Endodermal cell (in vitro differentiated cells): ENCODE results near the gene PRSS33. TPM values are rescaled to one million over a fixed set of nuclear protein-coding genes. Genes with fewer than 3 reads are reported as not detected.

Source experiments
- DNase-seq: peaks from one replicate; pipeline ENCODE4 v3.0.0-alpha.2; 2017
- H3K27ac ChIP-seq: 2 replicates; pipeline ENCODE4 v1.5.1; 2013; ENCODE audit warnings: mild to moderate bottlenecking, low read depth, low read length, moderate library complexity
- H3K27me3 ChIP-seq: 2 replicates; pipeline ENCODE4 v1.6.1; 2013; ENCODE audit warnings: mild to moderate bottlenecking, low read length, moderate library complexity; ENCODE audit not compliant: insufficient read depth, control insufficient read depth, poor library complexity, severe bottlenecking
- H3K36me3 ChIP-seq: 2 replicates; pipeline ENCODE4 v1.7.0; 2013; ENCODE audit warnings: mild to moderate bottlenecking, low read length, moderate library complexity; ENCODE audit not compliant: control insufficient read depth, insufficient read depth
- H3K4me1 ChIP-seq: one replicate; pipeline ENCODE4 v1.7.0; 2013; ENCODE audit warnings: low read length; ENCODE audit not compliant: control insufficient read depth, insufficient read depth
- H3K4me3 ChIP-seq: 2 replicates; pipeline ENCODE4 v1.5.1; 2013; ENCODE audit warnings: mild to moderate bottlenecking, low read length, moderate library complexity
- H3K9ac ChIP-seq: 2 replicates; pipeline ENCODE4 v1.6.1; 2013; ENCODE audit warnings: mild to moderate bottlenecking, low read length, moderate library complexity; ENCODE audit not compliant: poor library complexity, severe bottlenecking; ENCODE audit errors: extremely low read depth
- H3K9me3 ChIP-seq: 2 replicates; pipeline ENCODE4 v1.6.1; 2013; ENCODE audit warnings: mild to moderate bottlenecking, low read length, moderate library complexity; ENCODE audit not compliant: control insufficient read depth
- H3K27ac Mint-ChIP-seq: 2 replicates; pipeline ENCODE4 v1.8.0; 2020; ENCODE audit warnings: mixed read lengths
- H3K27me3 Mint-ChIP-seq: 2 replicates; pipeline ENCODE4 v1.8.0; 2021; ENCODE audit warnings: mild to moderate bottlenecking, mixed read lengths; ENCODE audit not compliant: insufficient read depth
- H3K36me3 Mint-ChIP-seq: 2 replicates; pipeline ENCODE4 v1.8.0; 2020; ENCODE audit warnings: low read depth, mixed read lengths
- H3K4me1 Mint-ChIP-seq: 2 replicates; pipeline ENCODE4 v1.8.0; 2020; ENCODE audit warnings: mixed read lengths
- H3K4me3 Mint-ChIP-seq: 2 replicates; pipeline ENCODE4 v1.8.0; 2020; ENCODE audit warnings: mild to moderate bottlenecking, moderate library complexity, mixed read lengths
- H3K9me3 Mint-ChIP-seq: 2 replicates; pipeline ENCODE4 v1.8.0; 2020; ENCODE audit warnings: mild to moderate bottlenecking, mixed read lengths
- WGBS, 2 experiments: methylation state at CpG; one replicate each; pipeline versions ENCODE4 v1.1.5 to v1.1.7; 2013; ENCODE audit warnings: missing lambda C conversion rate in 2 of 2, mixed read lengths in 1 of 2; ENCODE audit not compliant: insufficient coverage in 1 of 2, insufficient read length in 1 of 2; 5-methylcytosine and 5-hydroxymethylcytosine counted together
- total RNA-seq, 2 donors: library from RNA; stranded (reverse); fragmentation: NEBNext Ultra II Directional in 1 of 2; extraction: Animal tissue kit (Norgen Biotek cat#: 25700) in 1 of 2; gene quantifications; 2 replicates in 1 of 2; 3 replicates in 1 of 2; pipeline ENCODE4 v1.2.1, GENCODE V29; 2021
- TF ChIP-seq, protein P1 (sequence below): fragments of 200-600 bp; sonication (generic); conservative IDR thresholded peaks from 2 replicates; pipeline ENCODE4 v1.5.0; 2021; ENCODE audit warnings: antibody characterized with exemption, mild to moderate bottlenecking

The PRSS33 gene
- total RNA-seq, 2 donors from 2014 or later: 0.35 TPM; not detected in 1

DNA sequence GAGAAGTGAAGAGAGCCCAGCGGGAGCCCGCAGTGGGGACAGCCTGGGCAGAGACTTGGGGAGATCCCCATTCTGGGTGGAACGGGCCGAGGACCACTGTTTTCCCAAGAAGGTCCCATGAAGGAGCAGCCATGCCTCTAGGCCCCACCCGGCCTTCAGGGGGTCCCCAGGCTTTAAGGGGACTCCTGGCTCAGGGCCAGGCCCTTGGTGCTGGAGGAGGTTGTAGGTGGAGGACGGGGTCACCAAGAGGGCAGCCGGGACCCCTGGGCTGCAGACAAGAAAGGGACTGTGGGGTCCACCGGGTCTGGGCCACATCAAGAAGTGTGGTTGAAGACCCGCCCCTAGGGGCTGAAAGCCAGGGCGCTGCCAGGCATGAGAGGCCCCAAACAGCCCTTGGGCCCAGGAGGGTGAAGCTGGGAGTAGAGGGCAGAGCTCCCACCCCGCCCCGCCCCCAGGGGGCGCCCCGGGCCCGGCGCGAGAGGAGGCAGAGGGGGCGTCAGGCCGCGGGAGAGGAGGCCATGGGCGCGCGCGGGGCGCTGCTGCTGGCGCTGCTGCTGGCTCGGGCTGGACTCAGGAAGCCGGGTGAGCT is 29.5 kb upstream of the PRSS33 start, which contains the start of gene PRSS21:
Gene PRSS21 (plus strand): TSS at position 487 of the 589 bp plus-strand sequence. CDS start 32 bp downstream, at position 519.
- Histone ChIP-seq H3K9ac (no peak within 1 kb of the TSS), H3K4me1 (peaks cover 5% of the 10 kb centered on the region), H3K27me3 (no peaks in the 10 kb centered on the region), H3K9me3 (no peaks in the 10 kb centered on the region), H3K4me3 (no peak within 1 kb of the TSS), H3K27ac (no peak within 1 kb of the TSS), H3K36me3 (no peaks in the 10 kb centered on the region)
- TF ChIP-seq, protein P1, sequence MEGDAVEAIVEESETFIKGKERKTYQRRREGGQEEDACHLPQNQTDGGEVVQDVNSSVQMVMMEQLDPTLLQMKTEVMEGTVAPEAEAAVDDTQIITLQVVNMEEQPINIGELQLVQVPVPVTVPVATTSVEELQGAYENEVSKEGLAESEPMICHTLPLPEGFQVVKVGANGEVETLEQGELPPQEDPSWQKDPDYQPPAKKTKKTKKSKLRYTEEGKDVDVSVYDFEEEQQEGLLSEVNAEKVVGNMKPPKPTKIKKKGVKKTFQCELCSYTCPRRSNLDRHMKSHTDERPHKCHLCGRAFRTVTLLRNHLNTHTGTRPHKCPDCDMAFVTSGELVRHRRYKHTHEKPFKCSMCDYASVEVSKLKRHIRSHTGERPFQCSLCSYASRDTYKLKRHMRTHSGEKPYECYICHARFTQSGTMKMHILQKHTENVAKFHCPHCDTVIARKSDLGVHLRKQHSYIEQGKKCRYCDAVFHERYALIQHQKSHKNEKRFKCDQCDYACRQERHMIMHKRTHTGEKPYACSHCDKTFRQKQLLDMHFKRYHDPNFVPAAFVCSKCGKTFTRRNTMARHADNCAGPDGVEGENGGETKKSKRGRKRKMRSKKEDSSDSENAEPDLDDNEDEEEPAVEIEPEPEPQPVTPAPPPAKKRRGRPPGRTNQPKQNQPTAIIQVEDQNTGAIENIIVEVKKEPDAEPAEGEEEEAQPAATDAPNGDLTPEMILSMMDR: peak; percentile 52
- DNase-seq: peak; percentile 69
- Mint-ChIP-seq H3K27ac (no peak within 1 kb of the TSS), H3K36me3 (no peaks in the 10 kb centered on the region), H3K27me3 (no peaks in the 10 kb centered on the region), H3K9me3 (no peaks in the 10 kb centered on the region), H3K4me1 (peaks cover 7% of the 10 kb centered on the region), H3K4me3 (no peak within 1 kb of the TSS)
- 92 to 95% methylated on average over 5 to 28 of the region's 28 CpGs for WGBS, 2 experiments

DNA sequence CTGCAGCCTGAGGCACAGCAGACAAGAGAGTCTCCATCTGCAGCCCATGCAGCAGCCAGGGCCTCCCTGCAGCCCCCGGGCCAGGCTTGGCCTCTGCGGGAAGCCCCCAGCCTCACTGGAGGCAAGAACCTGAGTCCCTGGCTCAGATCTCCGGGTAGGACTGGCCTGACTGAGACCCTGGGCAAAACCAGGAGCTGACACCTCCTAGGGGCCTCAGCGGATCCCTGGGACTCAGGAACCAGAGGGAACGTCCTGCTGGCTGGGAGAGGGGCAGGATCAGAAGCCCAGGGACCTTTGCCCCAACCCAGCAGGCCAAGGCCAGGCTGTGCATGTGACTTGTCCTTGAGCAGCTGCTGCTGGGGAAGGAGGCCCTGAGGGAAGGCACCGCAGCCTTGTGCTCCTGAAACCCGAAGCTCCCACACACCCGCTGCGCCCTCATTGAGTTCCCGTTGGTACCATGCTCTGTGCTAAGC is 28.0 kb upstream of the PRSS33 start:
- Mint-ChIP-seq H3K4me3 (no peak overlapping the region), H3K27ac (no peak overlapping the region), H3K27me3 (peaks cover 3% of the 10 kb centered on the region), H3K9me3 (no peaks in the 10 kb centered on the region), H3K4me1 (peaks cover 12% of the 10 kb centered on the region), H3K36me3 (no peaks in the 10 kb centered on the region)
- H3K36me3 ChIP-seq: no peaks in the 10 kb centered on the region
- DNase-seq: peak; percentile 51
- H3K4me1 ChIP-seq: peaks cover 5% of the 10 kb centered on the region
- no peak overlapping the region for H3K4me3 ChIP-seq
- H3K27me3 ChIP-seq: no peaks in the 10 kb centered on the region
- 86 to 89% methylated on average over 8 to 10 of the region's 10 CpGs for WGBS, 2 experiments
- H3K9me3 ChIP-seq: no peaks in the 10 kb centered on the region
- no peak overlapping the region for H3K27ac ChIP-seq
- no peak overlapping the region for H3K9ac ChIP-seq
- TF ChIP-seq, protein P1: no peak

DNA sequence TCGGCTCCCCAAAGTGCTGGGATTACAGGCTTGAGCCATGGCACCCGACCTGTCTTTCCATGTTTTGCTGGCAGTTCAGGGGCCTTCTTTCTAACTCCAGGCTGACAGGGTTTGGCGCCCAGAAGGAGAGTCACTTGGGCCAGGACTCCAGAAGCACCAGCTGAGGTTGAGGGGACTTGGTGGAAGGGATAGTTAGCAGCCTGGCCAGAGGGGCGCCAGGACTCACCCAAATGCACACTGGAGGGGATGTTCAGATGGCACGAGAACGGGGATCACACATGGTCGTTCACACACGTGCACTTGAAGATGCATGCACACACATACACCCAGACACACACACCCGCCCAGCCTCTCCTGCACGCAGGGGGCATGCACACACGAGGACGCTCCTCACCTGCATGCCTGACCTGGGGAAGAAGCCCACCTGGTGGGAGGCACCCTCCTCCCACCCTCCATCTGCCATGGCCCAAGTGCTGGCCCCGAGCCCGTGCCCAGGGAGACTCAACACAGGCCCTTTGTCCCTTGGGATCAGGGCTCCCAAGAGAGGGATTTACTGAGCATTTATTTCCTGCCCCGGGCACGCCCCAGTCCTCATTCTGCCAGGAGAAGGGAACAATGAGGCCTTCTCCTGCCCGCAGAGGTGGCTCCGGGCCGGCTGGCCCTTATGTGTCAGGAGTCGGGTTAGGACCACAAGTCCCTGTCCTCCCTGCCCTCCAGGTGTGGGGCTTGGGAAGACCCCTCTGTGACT is 27.4 kb upstream of the PRSS33 start:
- Histone ChIP-seq H3K4me1 (peaks cover 5% of the 10 kb centered on the region), H3K9ac (no peak overlapping the region), H3K27me3 (no peaks in the 10 kb centered on the region), H3K36me3 (no peaks in the 10 kb centered on the region), H3K9me3 (no peaks in the 10 kb centered on the region), H3K27ac (no peak overlapping the region), H3K4me3 (no peak overlapping the region)
- DNase-seq: peak; percentile 32
- Mint-ChIP-seq H3K4me3 (no peak overlapping the region), H3K36me3 (no peaks in the 10 kb centered on the region), H3K9me3 (no peaks in the 10 kb centered on the region), H3K27ac (no peak overlapping the region), H3K27me3 (peaks cover 7% of the 10 kb centered on the region), H3K4me1 (peaks cover 12% of the 10 kb centered on the region)
- TF ChIP-seq, protein P1: no peak
- WGBS, 2 experiments: 86 to 88% methylated on average over 12 to 20 of the region's 20 CpGs
